Transverse colon (tissue), 3 donors: ENCODE measurements around the gene AXDND1.

Experiments
- POLR2A ChIP-seq: fragments of 450-650 bp; IDR thresholded peaks from one replicate; pipeline ENCODE4 v1.6.1; 2016; ENCODE audit warnings: antibody characterized with exemption, mild to moderate bottlenecking, moderate library complexity
- TF ChIP-seq, protein P1 (sequence below), 5 experiments: fragments of 200-600 bp in 3 of 5; fragments of 450-650 bp in 2 of 5; sonication (generic) in 3 of 5; IDR thresholded peaks; 1 replicate in 2 of 5; 2 replicates in 3 of 5; pipeline ENCODE4 v1.5.1; 2016 to 2017; ENCODE audit warnings: antibody characterized with exemption in 5 of 5, inconsistent platforms in 3 of 5, mild to moderate bottlenecking in 2 of 5, moderate library complexity in 1 of 5

- TF ChIP-seq, protein P1, sequence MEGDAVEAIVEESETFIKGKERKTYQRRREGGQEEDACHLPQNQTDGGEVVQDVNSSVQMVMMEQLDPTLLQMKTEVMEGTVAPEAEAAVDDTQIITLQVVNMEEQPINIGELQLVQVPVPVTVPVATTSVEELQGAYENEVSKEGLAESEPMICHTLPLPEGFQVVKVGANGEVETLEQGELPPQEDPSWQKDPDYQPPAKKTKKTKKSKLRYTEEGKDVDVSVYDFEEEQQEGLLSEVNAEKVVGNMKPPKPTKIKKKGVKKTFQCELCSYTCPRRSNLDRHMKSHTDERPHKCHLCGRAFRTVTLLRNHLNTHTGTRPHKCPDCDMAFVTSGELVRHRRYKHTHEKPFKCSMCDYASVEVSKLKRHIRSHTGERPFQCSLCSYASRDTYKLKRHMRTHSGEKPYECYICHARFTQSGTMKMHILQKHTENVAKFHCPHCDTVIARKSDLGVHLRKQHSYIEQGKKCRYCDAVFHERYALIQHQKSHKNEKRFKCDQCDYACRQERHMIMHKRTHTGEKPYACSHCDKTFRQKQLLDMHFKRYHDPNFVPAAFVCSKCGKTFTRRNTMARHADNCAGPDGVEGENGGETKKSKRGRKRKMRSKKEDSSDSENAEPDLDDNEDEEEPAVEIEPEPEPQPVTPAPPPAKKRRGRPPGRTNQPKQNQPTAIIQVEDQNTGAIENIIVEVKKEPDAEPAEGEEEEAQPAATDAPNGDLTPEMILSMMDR (IDR thresholded peaks at IDR 0.05): no peak
- TF ChIP-seq POLR2A: no peak
Observed at GRCh38 chr1:179530352-179530751, 164.6 kb downstream of the AXDND1 start.
